Activated CD8-positive, alpha-beta memory T cell treated with anti-CD3 and anti-CD28 coated beads for 4 hours (primary cell): ENCODE results near the gene AHRR.

Experiments
- DNase-seq, 2 donors: peaks; one replicate each; pipeline ENCODE4 v3.0.0-alpha.2; 2020; ENCODE audit warnings: low read depth in 2 of 2

AHRR gene

DNA sequence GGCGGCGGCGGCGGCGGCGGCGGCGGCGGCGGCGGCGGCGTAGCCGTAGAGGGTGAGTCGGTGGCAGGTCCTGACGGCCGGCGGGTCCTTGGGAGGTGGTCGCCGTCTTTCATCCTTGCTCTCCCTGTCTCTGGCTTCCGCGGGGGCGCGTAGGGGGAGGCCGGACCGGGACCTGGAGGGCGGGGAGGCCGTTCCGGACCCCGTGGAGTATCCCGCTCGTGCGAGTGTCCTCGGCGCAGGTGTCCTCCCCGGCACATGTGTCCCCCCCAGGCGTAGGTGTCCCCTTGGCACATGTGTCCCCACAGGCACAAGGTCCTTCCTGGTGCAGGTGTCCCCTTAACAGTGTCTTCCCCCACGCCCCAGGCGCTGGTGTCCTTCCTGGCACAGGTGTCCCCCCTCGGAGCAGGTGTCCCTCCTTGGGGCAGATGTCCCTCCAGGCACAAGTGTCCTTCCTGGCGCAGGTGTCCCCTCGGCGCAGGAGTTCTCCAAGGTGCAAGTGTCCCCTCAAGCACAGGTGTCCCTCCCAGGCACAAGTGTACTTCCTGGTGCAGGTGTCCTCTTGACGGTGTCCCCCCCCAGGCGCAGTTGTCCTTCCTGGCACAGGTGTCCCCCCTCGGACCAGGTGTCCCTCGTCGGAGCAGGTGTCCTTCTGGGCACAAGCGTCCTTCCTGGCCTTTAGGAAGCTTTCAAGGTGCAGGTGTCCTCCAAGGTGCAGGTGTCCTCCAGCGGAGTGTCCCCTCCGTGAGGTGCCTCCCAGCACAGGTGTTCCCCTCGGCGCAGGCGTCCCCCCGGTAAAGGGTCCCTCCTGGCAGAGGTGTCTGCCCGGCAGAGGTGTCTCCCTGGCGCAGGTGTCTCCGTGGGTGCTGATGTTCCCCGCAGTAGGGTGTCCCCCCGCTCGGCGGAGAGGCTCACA is 122.0 kb downstream of the AHRR start:
- no peak for DNase-seq

DNA sequence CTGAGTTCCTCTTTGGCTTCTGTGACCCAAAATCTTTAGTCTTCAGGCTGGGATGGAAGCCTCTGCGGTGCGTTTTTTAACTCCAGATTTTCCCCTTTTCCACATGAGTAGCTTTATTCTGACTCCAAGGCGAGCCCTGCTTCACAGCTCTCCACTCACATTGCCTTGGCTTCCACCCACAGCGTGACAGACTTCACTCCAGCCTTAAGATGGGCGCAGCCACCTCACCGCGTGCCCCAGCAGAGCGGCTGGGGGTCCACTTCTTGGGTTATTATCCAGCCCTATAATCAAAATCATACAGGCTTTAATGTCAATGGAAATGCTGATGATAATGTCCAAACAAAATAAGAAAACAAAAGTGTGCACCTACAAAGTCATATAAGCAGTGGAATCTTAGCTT is 122.7 kb downstream of the AHRR start:
- no peak for DNase-seq

DNA sequence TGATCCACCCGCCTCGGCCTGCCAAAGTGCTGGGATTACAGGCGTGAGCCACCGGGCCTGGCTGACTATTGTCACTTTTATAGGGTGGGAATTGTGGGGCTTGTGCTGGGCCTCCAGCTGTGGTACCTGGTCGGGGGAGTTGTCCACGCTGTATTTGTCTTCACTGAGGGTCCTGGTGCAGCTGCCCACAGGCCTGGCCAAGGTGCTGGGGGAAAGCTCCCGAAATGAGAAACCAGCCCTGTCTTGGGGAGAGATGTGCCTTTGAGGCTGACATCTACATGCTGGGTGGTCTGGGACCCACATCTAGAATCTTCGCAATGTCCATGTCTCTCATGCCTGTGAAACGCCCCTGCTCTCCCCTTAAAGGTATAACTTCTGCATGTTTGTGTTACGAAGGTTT is 124.1 kb downstream of the AHRR start:
- DNase-seq = no peak

DNA sequence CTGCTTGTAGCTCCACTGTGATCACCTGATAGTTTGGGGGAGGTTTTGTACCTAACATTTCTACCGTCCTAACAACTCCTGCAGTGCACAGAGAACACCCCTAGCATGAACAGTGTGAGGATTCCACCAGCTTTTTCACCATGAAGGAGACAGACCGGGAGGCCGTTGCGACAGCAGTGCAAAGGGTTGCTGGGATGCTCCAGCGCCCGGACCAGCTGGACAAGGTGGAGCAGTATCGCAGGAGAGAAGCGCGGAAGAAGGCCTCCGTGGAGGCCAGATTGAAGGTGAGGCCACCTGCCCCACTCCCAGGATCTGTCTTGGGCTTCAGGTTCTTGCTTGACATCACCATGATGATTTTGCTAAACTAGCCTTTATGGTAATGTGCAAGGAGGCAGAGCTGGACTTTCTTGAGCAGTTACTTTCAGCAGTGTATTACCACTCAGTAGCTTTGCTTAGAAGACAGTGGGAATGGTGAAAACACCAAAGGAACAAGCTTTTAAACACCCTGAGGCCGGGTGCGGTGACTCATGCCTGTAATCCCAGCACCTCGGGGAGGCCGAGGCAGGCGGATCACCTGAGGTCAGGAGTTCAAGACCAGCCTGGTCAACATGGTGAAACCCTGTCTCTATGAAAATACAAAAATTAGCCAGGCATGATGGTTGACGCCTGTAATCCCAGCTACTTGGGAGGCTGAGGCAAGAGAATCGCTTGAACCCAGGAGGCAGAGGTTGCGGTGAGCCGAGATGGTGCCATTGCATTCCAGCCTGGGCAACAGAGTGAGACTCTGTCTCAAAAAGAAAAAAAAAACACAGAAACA is 124.8 kb downstream of the AHRR start:
- DNase-seq = no peak

DNA sequence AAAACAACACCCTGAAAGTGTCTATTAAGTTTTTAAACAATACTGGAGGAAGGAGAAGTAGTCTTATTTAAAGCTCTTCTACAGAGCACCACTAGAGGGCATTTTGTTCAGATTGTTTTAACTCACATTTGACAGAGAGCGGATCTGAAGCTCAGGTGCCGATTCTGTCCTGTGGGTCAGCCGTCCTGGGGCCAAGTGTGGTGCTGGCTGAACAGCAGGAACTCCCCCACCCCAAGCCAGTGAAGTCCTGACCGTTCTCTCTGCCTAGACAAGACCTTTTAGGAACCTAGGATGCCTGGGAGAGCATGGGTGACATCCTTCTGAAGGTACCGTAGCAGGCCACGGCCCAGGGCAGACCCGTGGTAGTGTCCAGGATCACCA is 125.4 kb downstream of the AHRR start:
- DNase-seq = no peak

DNA sequence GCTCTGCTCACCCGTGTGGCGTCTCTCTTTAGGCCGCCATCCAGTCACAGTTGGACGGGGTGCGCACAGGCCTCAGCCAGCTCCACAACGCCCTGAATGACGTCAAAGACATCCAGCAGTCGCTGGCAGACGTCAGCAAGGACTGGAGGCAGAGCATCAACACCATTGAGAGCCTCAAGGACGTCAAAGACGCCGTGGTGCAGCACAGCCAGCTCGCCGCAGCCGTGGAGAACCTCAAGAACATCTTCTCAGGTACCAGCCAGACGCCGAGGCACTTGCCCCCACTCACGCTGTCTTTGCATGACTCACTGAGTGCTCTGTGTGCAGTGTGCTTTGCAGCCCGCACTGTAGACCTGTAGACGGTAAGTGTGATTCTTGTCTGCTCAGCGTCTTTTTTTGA is 126.0 kb downstream of the AHRR start:
- DNase-seq = no peak

DNA sequence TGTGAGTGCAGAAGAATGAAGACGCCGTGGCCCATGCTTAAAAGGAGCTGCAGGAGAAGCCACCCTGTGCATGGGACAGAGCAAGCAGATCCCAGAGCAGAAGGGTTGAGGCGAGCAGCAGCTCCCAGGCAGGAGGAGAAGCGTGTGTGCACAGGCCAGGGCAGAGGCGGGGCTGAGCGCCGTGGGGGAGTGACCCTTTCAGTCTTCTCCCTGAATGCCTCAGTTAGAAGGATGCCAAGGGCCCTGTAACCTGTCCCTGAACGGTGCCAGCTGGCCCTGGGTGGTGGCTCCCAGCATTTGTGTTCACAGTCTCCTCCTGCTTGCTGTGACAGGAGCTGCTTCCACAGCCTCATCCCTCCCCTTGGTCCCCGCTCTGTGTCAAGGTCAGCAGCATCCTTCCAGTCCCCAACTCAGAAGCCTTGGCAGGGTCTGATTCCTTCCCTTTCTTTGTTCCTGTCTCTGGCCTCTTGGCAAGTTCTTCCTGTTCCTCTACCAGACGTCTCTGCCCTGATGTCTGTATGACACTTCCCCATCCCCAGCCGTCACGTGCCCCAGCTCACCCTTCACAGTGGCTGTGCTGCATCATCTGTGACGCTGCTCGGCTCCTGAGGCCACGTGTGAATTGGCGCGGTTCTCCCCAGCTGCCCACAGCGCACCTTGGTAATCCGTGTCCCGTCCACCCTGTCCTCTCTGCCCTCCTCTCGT is 126.7 kb downstream of the AHRR start:
- no peak for DNase-seq

DNA sequence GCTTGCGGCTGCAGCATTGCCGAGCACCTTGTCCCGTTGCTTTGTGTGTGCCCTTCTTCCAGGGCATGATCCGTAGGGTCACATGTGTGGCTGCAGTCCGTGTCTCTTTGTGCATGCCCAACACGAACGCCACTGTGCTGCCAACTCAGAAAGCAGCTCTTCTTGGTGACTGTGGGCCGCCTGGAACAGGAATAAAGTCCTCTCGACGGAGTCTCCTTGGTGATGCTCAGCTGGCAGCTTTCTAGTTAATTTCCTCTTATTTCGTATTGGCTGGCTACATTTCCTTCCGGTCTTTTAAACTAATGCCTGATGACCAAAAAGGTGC is 127.2 kb downstream of the AHRR start:
- DNase-seq = no peak

DNA sequence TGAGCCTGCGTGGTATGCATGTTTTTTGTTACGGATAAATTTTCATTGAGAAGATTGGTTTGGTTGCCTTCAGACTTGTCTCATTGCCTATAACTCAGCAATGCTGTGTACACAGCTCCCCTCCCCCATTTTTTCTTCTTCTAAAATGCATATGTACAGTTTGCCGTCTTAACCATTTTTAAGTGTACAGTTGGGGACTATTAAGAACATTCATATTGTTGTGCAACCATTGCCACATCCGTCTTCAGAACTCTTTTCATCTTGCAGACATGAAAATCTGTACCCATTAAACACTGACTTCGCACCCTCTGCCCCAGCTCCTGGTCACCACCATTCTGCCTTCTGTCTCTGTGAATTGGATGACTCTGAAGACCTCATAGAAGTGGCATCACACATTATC is 127.6 kb downstream of the AHRR start:
- DNase-seq = no peak

DNA sequence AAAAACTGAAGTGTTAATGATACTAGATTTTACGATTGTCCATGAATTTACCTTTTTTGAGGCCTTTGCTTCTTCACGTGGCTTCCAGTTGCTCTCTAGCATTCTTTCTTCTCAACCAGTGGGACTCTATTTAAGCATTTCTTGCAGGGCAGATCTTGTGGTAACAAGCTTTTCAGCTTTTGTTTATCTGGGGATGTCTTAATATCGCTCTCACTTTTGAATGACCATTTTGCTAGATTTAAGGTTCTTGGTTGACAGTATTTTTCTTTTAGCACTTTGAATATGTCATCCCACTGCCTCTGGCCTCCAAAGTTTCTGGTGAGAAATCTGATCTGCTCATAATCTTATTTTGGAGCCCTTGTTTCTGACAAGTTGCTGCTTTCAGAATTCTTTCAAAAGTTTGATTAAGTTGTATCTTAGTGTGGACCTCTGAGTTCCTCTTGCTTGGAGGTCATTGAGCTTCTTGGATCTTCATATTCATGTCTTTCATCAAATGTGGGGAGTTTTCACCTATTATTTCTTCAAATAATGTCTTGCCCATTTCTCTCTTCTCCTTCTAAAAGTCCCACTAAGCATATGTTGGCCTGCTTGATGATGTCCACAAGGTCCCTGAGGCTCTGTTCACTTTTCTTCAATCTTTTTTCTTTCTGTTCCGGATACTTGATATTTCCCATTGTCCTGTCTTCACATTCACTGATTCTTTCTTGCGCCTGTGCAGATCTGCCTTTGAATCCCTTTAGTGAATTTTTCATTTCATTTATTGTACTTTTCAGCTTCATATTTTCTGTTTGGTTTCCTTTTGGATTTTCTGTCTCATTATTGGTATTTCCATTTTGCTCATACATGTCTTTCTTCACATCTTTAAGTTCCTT is 130.3 kb downstream of the AHRR start:
- DNase-seq = no peak

DNA sequence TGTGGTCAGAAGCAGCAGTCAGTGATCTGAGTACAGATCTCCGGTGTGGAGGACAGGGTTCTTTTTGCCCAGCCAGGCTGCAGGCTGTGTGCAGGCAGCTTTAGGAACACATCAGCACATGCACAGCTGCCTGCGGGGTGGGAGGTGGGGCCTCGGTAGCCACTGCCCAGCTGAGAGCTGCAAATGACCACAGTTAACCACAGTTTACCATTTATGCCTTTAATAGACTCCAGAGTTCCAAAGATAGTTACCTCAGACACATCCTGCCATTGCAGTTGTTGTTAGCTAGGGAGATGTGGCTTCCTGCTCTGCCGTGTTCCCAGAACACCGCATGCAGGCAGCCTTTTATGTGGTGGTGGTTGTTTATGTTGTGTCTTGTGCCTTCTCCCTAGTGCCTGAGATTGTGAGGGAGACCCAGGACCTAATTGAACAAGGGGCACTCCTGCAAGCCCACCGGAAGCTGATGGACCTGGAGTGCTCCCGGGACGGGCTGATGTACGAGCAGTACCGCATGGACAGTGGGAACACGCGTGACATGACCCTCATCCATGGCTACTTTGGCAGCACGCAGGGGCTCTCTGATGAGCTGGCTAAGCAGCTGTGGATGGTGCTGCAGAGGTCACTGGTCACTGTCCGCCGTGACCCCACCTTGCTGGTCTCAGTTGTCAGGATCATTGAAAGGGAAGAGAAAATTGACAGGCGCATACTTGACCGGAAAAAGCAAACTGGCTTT is 131.6 kb downstream of the AHRR start:
- DNase-seq = no peak

DNA sequence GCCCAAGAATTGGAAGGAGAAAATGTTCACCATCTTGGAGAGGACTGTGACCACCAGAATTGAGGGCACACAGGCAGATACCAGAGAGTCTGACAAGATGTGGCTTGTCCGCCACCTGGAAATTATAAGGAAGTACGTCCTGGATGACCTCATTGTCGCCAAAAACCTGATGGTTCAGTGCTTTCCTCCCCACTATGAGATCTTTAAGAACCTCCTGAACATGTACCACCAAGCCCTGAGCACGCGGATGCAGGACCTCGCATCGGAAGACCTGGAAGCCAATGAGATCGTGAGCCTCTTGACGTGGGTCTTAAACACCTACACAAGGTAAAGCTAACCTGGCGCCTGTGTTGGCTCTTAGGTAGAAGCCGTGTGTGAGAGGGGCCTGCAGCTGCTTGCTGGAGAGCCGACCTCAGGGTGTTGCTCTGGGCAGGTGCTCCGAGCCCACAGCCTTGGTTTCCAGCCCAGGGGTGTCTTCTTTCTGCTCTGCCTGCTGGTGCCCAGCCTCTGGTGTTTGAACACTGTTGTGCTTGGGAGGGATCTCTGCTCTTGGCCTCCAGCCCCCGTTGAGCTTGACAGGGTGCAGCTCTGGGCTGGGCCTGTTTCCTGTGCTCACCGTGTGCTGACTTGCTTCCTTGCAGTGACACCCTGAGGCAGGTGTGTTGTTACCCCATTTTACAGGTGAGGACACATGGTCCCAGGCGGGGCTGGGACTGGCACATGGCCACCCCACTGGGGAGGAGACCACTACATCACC is 132.4 kb downstream of the AHRR start:
- DNase-seq = no peak

DNA sequence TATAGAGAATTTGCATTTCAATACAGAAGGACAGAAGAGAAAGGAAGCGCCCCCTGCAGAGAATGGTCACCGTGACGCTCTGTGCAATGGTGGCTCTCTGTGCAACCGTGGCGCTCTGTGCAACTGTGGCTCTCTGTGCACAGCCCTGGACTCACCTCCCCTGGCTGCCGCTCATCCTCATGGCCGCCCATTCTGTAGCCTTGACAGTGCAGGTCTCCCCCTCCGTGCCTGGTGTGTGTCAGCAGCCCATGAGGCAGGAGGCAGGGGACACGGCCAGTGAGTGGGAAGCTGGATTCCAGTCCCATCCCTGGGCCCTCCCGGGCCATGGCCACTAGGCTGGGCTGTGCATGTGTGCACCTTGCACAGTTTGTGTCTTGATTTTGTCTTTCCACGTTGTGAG is 133.4 kb downstream of the AHRR start:
- DNase-seq = no peak

DNA sequence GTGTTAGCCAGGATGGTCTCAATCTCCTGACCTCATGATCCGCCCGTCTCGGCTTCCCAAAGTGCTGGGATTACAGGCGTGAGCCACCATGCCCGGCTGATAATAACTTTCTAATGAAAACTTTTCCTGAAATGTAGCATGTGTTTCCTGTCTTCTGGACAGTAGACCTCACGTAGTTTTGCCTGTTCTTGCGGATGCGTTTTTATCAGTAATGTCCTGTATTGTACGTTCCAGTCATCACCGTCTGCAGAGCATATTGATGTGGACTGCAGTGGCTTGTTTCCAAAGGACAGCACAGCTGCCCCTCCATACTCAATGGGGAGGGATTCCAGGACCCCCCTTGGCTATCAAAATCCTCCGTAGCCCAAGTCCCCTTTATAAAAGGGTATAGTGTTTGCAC is 134.3 kb downstream of the AHRR start:
- no peak for DNase-seq

DNA sequence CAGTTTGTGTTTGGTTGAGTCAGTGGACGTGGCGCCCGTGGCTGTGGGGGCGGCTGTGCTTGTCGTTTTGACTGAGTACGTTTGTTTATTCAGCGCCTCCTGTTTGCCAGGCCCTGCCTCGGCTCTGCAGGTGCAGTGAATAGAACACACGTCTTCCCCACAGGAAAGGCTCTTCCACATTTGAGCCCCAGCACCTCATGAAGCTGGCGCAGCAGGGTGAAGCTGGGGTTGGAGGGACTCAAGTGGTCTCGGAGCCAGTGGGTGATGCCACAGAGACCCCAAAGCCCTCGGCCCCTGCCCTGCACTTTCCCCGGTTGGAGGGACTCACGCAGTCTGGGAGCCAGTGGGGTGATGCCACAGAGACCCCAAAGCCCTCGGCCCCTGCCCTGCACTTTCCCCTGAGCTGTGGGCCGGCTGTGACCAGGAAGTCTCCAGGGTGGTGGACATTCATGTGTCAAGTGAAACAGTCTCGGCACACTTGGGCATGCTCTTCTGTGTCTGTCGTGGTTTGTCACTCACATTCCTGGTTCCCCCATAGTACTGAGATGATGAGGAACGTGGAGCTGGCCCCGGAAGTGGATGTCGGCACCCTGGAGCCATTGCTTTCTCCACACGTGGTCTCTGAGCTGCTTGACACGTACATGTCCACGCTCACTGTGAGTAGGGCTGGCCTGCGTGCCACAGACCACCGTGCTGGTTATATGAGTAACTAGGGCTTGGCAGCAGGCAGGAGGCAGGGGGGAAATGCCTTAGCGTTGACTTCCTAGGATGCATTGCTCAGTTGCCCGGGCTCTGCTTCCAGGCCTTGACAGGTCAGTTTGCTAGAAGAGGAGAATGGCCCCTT is 135.1 kb downstream of the AHRR start:
- DNase-seq = no peak

DNA sequence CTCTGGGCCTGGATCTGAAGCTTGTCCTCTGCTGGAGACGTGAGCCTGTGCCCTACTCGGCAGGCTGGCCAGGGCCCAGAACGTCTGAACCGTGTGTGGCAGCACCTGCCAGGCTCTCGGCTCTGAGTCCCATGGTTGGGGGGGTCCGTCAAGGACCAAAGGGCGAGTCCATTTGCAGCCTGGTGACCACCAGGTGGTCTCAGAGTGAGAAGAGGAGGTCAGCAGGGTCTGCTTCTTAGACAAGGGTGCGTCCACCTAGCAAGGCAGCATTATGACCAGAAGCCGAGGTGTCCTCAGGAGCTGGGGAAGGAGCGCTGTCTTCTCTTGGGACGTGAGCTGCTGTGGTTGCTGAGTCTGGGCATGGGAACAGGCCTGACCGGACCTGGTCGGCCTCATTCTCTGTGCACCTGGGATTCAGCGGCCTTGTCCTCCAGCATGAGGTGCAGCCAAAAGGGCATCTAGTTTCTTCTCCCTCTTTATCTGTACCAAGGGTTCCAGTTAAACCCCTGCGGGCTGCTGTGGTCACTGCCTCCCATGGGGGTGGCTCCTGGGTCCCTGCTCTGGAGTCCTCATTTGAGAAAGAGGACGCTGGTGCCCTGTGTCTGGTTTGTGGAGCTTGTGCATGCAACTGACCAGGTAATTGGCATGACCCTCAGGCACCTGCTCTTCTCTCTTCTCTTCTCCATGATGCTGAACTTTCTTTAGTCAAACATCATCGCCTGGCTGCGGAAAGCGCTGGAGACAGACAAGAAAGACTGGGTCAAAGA is 135.9 kb downstream of the AHRR start:
- DNase-seq = no peak

DNA sequence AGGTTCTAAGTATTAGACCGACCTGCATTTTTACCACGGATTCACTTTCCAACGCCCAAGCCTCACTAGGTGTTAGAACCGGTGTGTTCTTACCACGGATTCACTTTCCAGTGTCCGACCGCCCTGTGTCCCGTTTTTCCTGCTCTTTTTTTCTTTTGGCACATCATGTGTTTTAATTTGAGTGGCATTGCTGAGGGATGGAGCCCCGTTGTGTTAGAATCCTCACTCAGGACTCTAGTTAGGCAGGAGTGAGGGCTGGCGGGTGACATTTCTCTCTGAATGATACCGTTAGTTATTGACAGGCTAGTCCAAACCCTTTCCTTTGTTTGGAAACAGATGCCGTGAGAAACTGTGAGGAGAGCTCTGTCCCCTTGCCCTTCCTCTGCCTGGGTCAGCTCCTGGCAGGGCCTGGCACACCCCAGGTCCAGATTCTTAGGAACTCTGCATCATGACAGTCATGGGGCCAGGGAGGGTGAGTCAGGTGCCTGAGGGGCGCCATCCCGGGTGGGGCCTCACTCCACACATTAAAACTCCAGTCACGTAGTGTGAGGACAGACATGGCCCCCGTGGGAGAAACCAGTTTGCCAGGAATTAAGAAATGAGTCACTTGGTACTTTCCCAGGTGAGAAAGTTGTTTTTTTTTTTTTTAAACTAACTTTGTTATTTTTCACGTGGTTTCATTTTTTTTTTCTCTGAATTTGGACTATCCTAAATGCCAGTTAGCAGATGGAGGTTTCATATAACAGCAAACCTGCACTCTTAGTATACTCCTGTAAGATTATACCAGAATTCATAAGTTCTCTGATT is 137.2 kb downstream of the AHRR start:
- DNase-seq = peak in 1 of 2 donors; percentile 42
